ENCODE data around the gene CDH24. TPM values are rescaled to one million over a fixed set of nuclear protein-coding genes. Genes with fewer than 3 reads are reported as not detected.

CDH24 gene
- total and polyA plus RNA-seq, 2 of the 13 experiments (the other 11 are each of a cell fraction or from before 2014, with no cell fraction given), result 0.69 to 0.99 TPM

DNA sequence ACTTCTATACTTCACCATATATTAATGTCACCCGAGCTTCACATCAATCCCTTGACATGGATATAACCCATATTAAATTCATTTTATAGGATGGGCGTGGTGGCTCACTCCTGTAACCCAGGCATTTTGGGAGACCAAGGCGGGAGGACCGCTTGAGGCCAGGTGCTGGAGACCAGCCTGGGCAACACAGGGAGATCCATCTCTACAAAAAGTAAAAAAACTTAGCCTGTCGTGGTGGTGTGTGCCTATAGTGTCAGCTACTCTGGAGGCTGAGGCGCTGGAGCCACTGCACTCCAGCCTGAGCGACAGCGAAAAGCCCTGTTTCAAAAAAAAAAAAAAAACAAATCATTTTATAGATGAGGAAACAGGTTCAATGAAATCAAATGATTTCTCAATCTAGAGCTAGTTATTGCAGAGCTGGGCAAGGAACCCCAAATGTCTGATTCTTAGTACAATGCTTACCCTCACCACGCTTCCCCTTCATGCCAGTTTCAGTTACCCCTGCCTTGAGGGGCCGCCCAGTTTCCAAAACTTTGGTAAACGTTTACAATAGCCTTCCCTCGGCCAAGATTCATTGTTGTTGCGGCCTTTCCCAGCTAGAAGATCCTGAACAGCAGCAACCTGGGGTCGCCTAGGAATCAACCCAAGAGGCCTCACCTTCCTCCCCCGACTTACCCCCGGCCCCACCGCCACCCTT is 23.4 kb downstream of the CDH24 start (continued):
- TF ChIP-seq, protein P1, sequence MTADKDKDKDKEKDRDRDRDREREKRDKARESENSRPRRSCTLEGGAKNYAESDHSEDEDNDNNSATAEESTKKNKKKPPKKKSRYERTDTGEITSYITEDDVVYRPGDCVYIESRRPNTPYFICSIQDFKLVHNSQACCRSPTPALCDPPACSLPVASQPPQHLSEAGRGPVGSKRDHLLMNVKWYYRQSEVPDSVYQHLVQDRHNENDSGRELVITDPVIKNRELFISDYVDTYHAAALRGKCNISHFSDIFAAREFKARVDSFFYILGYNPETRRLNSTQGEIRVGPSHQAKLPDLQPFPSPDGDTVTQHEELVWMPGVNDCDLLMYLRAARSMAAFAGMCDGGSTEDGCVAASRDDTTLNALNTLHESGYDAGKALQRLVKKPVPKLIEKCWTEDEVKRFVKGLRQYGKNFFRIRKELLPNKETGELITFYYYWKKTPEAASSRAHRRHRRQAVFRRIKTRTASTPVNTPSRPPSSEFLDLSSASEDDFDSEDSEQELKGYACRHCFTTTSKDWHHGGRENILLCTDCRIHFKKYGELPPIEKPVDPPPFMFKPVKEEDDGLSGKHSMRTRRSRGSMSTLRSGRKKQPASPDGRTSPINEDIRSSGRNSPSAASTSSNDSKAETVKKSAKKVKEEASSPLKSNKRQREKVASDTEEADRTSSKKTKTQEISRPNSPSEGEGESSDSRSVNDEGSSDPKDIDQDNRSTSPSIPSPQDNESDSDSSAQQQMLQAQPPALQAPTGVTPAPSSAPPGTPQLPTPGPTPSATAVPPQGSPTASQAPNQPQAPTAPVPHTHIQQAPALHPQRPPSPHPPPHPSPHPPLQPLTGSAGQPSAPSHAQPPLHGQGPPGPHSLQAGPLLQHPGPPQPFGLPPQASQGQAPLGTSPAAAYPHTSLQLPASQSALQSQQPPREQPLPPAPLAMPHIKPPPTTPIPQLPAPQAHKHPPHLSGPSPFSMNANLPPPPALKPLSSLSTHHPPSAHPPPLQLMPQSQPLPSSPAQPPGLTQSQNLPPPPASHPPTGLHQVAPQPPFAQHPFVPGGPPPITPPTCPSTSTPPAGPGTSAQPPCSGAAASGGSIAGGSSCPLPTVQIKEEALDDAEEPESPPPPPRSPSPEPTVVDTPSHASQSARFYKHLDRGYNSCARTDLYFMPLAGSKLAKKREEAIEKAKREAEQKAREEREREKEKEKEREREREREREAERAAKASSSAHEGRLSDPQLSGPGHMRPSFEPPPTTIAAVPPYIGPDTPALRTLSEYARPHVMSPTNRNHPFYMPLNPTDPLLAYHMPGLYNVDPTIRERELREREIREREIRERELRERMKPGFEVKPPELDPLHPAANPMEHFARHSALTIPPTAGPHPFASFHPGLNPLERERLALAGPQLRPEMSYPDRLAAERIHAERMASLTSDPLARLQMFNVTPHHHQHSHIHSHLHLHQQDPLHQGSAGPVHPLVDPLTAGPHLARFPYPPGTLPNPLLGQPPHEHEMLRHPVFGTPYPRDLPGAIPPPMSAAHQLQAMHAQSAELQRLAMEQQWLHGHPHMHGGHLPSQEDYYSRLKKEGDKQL (CRISPR knock-in tag; IDR thresholded peaks at IDR 0.05; ENCODE audit: low read depth), result no peak
- no peak; the same call in 1 of the 2 replicates for TF ChIP-seq MTF2 (CRISPR knock-in tag; IDR thresholded peaks at IDR 0.05; ENCODE audit: borderline replicate concordance)
- TF ChIP-seq ETS1 (CRISPR knock-in tag; IDR thresholded peaks at IDR 0.05), result no peak
- no peak for TF ChIP-seq NFATC3 (CRISPR knock-in tag; IDR thresholded peaks at IDR 0.05)
- no peak for TF ChIP-seq USF2 (IDR thresholded peaks at IDR 0.05; ENCODE audit: low read depth, low read length)
- no peak for TF ChIP-seq USF2 (CRISPR knock-in tag; IDR thresholded peaks at IDR 0.05; ENCODE audit: borderline replicate concordance)
- TF ChIP-seq HNRNPL (IDR thresholded peaks at IDR 0.05; ENCODE audit: low read depth, low read length), result no peak
- TF ChIP-seq, protein P2, sequence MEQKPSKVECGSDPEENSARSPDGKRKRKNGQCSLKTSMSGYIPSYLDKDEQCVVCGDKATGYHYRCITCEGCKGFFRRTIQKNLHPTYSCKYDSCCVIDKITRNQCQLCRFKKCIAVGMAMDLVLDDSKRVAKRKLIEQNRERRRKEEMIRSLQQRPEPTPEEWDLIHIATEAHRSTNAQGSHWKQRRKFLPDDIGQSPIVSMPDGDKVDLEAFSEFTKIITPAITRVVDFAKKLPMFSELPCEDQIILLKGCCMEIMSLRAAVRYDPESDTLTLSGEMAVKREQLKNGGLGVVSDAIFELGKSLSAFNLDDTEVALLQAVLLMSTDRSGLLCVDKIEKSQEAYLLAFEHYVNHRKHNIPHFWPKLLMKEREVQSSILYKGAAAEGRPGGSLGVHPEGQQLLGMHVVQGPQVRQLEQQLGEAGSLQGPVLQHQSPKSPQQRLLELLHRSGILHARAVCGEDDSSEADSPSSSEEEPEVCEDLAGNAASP (CRISPR knock-in tag; IDR thresholded peaks at IDR 0.05; ENCODE audit: borderline replicate concordance), result 0 out of 2 replicates have a peak, but pooled peaks have one; percentile 3
- TF ChIP-seq TP53 (CRISPR knock-in tag; conservative IDR thresholded peaks at IDR 0.05), result no peak
- no peak for TF ChIP-seq TCF7 (IDR thresholded peaks at IDR 0.05; ENCODE audit: low read depth)
- TF ChIP-seq SRSF9 (IDR thresholded peaks at IDR 0.05; ENCODE audit: borderline replicate concordance, insufficient read depth, low read depth, low read length, poor library complexity, severe bottlenecking), result no peak
- 0 out of 2 replicates have a peak, but pooled peaks have one; percentile 55 for TF ChIP-seq ZNF552 (CRISPR knock-in tag; IDR thresholded peaks at IDR 0.05; ENCODE audit: borderline replicate concordance)
- TF ChIP-seq ZNF281 (CRISPR knock-in tag; IDR thresholded peaks at IDR 0.05; ENCODE audit: borderline replicate concordance), result no peak
- no peak for TF ChIP-seq KAT2B (IDR thresholded peaks at IDR 0.05; ENCODE audit: borderline replicate concordance, low read depth, low read length)
- no peak for TF ChIP-seq MYC (CRISPR knock-in tag; IDR thresholded peaks at IDR 0.05; ENCODE audit: borderline replicate concordance)
